22Rv1 (cell line): ENCODE data around the gene POLN.

Experiments
- ZFX ChIP-seq: fragments of 450-650 bp; IDR thresholded peaks from 2 replicates; pipeline ENCODE4 v1.6.1; 2017; ENCODE audit warnings: antibody characterized with exemption, borderline replicate concordance
- TF ChIP-seq, protein P1 (sequence below): fragments of 450-650 bp; IDR thresholded peaks from 2 replicates; pipeline ENCODE4 v1.5.1; 2017; ENCODE audit warnings: mild to moderate bottlenecking

DNA sequence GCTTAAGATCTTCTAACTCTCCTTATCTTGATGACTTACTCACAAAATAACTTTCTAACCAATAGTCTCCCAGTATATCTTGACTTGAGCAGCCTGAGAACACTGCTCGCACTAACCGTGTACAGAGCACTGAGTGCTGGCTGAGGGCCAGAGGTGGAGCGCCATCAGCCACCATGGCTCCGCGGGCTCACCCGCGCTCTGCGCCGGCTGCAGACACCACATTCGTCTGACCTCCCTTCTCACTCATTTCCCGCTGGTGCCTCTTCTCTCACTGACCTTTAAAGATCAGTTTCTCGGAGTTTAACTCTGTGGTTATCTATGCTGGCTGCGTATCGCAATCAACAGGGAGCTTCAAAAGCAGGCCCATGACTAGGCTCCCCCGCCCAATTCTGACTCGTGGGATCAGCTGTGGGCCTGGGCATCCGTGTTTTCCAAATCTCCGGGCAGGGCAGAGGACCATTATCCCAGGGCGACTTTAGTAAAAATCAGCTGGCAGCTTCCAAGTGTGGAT lies 78.6 kb downstream of the POLN start:
- TF ChIP-seq, protein P1, sequence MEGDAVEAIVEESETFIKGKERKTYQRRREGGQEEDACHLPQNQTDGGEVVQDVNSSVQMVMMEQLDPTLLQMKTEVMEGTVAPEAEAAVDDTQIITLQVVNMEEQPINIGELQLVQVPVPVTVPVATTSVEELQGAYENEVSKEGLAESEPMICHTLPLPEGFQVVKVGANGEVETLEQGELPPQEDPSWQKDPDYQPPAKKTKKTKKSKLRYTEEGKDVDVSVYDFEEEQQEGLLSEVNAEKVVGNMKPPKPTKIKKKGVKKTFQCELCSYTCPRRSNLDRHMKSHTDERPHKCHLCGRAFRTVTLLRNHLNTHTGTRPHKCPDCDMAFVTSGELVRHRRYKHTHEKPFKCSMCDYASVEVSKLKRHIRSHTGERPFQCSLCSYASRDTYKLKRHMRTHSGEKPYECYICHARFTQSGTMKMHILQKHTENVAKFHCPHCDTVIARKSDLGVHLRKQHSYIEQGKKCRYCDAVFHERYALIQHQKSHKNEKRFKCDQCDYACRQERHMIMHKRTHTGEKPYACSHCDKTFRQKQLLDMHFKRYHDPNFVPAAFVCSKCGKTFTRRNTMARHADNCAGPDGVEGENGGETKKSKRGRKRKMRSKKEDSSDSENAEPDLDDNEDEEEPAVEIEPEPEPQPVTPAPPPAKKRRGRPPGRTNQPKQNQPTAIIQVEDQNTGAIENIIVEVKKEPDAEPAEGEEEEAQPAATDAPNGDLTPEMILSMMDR = no peak
- no peak for TF ChIP-seq ZFX
